Measurements from ENCODE around the gene ZNF516. TPM values are rescaled to one million over a fixed set of nuclear protein-coding genes. Genes with fewer than 3 reads are reported as not detected.

ZNF516 gene
- total and polyA plus RNA-seq, 2 of the 4 experiments (the other 2 are of a cell fraction), result 7.9 to 16.9 TPM

DNA sequence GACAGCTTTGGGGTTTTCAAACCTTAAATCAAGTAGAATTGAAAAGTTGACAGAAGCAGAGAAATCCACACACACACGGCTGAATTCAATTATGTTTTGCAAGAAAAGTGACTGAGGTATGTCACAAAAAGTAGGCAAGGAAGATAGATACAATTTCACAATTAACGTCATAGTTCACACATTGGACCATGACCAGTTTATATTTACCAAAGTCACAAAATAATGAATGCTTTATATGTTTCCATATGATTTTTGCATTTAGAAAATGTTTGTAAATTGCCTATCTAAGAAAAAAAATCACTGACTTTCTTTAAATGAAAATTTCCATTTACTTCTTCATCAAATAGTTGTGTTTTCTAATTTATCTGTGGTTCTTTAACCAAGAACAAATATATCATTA is 29.4 kb upstream of the ZNF516 start:
- no peak for ATAC-seq (ENCODE audit: low read depth)

More for the DNA sequence above, 29.4 kb upstream of the ZNF516 start:
- H3K27ac ChIP-seq (ENCODE audit: insufficient read depth, low read length), result no peak overlapping the region
- H2AK9ac ChIP-seq (replicated peaks; ENCODE audit: low read depth, low read length, poor library complexity), result no peak overlapping the region
- no peak overlapping the region for H3K9ac ChIP-seq (ENCODE audit: low read depth, low read length)
- H3K4me1 ChIP-seq (ENCODE audit: control insufficient read depth, insufficient read depth, low read length), result peaks cover 5% of the 10 kb centered on the region; the same call in 1 of the 2 replicates
- no peak overlapping the region for H3K4me2 ChIP-seq (ENCODE audit: low read depth, low read length)
- DNase-seq, result no peak
- no peak overlapping the region for H2BK15ac ChIP-seq (ENCODE audit: low read depth, low read length)
- no peaks in the 10 kb centered on the region for H3K9me3 ChIP-seq (ENCODE audit: control insufficient read depth, insufficient read depth, low read length)
- H2BK120ac ChIP-seq (ENCODE audit: low read depth, low read length), result no peak overlapping the region
- no peak overlapping the region for H3K14ac ChIP-seq (replicated peaks; ENCODE audit: low read depth, low read length)
- H3K27me3 ChIP-seq (ENCODE audit: control insufficient read depth, insufficient read depth, low read length), result no peaks in the 10 kb centered on the region
- dilution Hi-C loops (cut with HindIII; ENCODE audit: low sequenced_read_pairs, unreplicated experiment), result no loop called here
- no peak overlapping the region for H3K56ac ChIP-seq (ENCODE audit: extremely low read depth, insufficient read depth, low read length)
- no peaks in the 10 kb centered on the region for H3K79me1 ChIP-seq (ENCODE audit: low read depth in 1 of 2, low read length in 2 of 2)
- intact Hi-C loops (cut with micrococcal nuclease), result no loop called here
- no TSS peak for BruUV-seq (replicated peaks)
- TF ChIP-seq SMC3 (IDR thresholded peaks at IDR 0.05; ENCODE audit: low read depth, low read length), result no peak
- no peak for TF ChIP-seq NFE2L2 (IDR thresholded peaks at IDR 0.05; ENCODE audit: low read depth, low read length)
- TF ChIP-seq, protein P1, sequence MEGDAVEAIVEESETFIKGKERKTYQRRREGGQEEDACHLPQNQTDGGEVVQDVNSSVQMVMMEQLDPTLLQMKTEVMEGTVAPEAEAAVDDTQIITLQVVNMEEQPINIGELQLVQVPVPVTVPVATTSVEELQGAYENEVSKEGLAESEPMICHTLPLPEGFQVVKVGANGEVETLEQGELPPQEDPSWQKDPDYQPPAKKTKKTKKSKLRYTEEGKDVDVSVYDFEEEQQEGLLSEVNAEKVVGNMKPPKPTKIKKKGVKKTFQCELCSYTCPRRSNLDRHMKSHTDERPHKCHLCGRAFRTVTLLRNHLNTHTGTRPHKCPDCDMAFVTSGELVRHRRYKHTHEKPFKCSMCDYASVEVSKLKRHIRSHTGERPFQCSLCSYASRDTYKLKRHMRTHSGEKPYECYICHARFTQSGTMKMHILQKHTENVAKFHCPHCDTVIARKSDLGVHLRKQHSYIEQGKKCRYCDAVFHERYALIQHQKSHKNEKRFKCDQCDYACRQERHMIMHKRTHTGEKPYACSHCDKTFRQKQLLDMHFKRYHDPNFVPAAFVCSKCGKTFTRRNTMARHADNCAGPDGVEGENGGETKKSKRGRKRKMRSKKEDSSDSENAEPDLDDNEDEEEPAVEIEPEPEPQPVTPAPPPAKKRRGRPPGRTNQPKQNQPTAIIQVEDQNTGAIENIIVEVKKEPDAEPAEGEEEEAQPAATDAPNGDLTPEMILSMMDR (conservative IDR thresholded peaks at IDR 0.05; ENCODE audit: low read depth, low read length), result no peak
- TF ChIP-seq, protein P2, sequence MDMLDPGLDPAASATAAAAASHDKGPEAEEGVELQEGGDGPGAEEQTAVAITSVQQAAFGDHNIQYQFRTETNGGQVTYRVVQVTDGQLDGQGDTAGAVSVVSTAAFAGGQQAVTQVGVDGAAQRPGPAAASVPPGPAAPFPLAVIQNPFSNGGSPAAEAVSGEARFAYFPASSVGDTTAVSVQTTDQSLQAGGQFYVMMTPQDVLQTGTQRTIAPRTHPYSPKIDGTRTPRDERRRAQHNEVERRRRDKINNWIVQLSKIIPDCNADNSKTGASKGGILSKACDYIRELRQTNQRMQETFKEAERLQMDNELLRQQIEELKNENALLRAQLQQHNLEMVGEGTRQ (IDR thresholded peaks at IDR 0.05; ENCODE audit: low read depth, low read length), result no peak
- H4K5ac ChIP-seq (ENCODE audit: low read depth, low read length), result no peak overlapping the region
- no peak overlapping the region for H4K91ac ChIP-seq (ENCODE audit: insufficient read depth, low read depth, low read length)
- H4K20me1 ChIP-seq (ENCODE audit: insufficient read depth, low read length), result no peaks in the 10 kb centered on the region
- no peaks in the 10 kb centered on the region for H3K36me3 ChIP-seq (ENCODE audit: control insufficient read depth, insufficient read depth, low read length)
- no peak overlapping the region for H3K4me3 ChIP-seq (ENCODE audit: insufficient read depth, low read depth, low read length)
- H4K8ac ChIP-seq (ENCODE audit: low read depth in 2 of 2, low read length in 2 of 2), result no peak overlapping the region
- ChIA-PET CTCF (interaction anchor here (0.5 kb wide), 1 partner anchor 10 kb away, joined by 3 read pairs; no protein-coding TSS in a partner anchor), POLR2A (ENCODE audit: unreplicated experiment) (no interaction called here)
- in situ Hi-C loops (cut with MboI; ENCODE audit: low sequenced_read_pairs), result no loop called here
- WGBS, 2 experiments (ENCODE audit: extremely low coverage in 2 of 2, insufficient read length in 1 of 2), result no CpG with 5 or more reads among the region's 2 CpGs
- no peak overlapping the region for H3K23ac ChIP-seq (ENCODE audit: low read depth, low read length)
- no peak overlapping the region for H3K18ac ChIP-seq (ENCODE audit: low read depth, low read length)
- H2BK20ac ChIP-seq (ENCODE audit: low read depth, low read length), result no peak overlapping the region
- H3K4ac ChIP-seq (ENCODE audit: low read depth, low read length), result no peak overlapping the region
- H2AFZ ChIP-seq (replicated peaks; ENCODE audit: low read length, poor library complexity), result no peak overlapping the region
- no peak overlapping the region for H2BK5ac ChIP-seq (ENCODE audit: low read depth, low read length, poor library complexity, severe bottlenecking)
- no peaks in the 10 kb centered on the region for H3K9me1 ChIP-seq (ENCODE audit: insufficient read depth, low read length)
- H2AK5ac ChIP-seq (ENCODE audit: low read depth, low read length), result no peak overlapping the region
